HG02970 (cell line): ENCODE measurements around the gene DGCR6L.
"Not testable (repeated sequence)": the region's sequence is repeated elsewhere in the genome, so short reads cannot be mapped to it uniquely, and the experiment has no call there.

Experiments
- ATAC-seq: cut with Tn5 transposase; IDR thresholded peaks from one replicate; pipeline ENCODE4 v1.9.1; 2021; ENCODE audit warnings: mild to moderate bottlenecking, moderate library complexity, moderate number of reproducible peaks; ENCODE audit not compliant: unreplicated experiment, low FRiP score

The DGCR6L gene

GRCh38 chr22:20265772-20266666, 53.8 kb downstream of the DGCR6L start:
- ATAC-seq, result not testable (repeated sequence)

GRCh38 chr22:20264614-20265452, 55.0 kb downstream of the DGCR6L start:
- ATAC-seq, result no peak
